Stimulated activated CD4-positive, alpha-beta T cell treated with anti-CD3 and anti-CD28 coated beads, Interleukin-15, amount 100 ng/mL, for 48 hours (primary cell): Measurements from ENCODE around the gene ZDHHC24.

Experiments
- DNase-seq, 2 donors: peaks; one replicate each; pipeline ENCODE4 v3.0.0-alpha.2; 2020; ENCODE audit warnings: low read depth in 2 of 2

The ZDHHC24 gene

GRCh38 chr11:66473608-66474515 is 72.0 kb downstream of the ZDHHC24 start:
- no peak for DNase-seq

- DNase-seq, result no peak
Measured at GRCh38 chr11:66473167-66473566, 72.7 kb downstream of the ZDHHC24 start.

- DNase-seq, result no peak
Measured at GRCh38 chr11:66472054-66472453, 73.8 kb downstream of the ZDHHC24 start.

DNA sequence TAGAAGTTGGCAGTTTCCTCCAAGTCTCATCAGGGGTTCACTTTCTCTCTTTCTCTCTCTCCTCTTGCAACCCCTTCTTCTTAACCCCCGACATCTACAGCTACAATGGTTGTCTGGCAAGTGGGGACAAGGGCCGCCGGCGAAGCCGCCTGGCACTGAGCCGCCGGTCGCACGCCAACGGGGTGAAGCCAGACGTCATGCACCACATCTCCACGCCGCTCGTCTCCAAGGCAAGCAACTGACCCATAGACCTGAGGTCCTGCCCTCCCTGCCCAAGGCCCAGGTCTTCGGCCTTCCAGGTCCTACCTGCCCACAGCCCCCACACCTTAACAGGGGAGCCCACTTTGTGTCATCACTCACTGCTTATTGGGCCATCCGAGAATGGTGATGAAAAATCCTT is 74.7 kb downstream of the ZDHHC24 start:
- DNase-seq, result no peak
